PFSK-1 (cell line): ENCODE results near the gene SLC7A6OS.

Experiments used
- FOXP2 ChIP-seq: optimal IDR thresholded peaks from 2 replicates; pipeline ENCODE3; 2011; ENCODE audit warnings: borderline replicate concordance, control low read depth, inconsistent platforms; ENCODE audit not compliant: insufficient read depth; ENCODE audit errors: extremely low read length, extremely low read depth
- POLR2AphosphoS5 ChIP-seq: IDR thresholded peaks from 2 replicates; pipeline ENCODE4 v1.6.1; 2012; ENCODE audit warnings: low read depth, mild to moderate bottlenecking, control low read depth, low read length, moderate library complexity
- REST ChIP-seq, 2 experiments: IDR thresholded peaks; 2 replicates each; pipeline versions ENCODE4 v1.6.1 to v1.8.0; 2011 to 2012; ENCODE audit warnings: low read depth in 2 of 2, low read length in 2 of 2, control low read depth in 1 of 2, inconsistent platforms in 1 of 2, mild to moderate bottlenecking in 1 of 2, moderate library complexity in 1 of 2; ENCODE audit not compliant: insufficient read depth in 1 of 2
- SIN3A ChIP-seq: IDR thresholded peaks from 2 replicates; pipeline ENCODE4 v1.6.1; 2012; ENCODE audit warnings: mild to moderate bottlenecking, low read length, moderate library complexity, borderline replicate concordance; ENCODE audit not compliant: insufficient read depth
- TAF1 ChIP-seq: IDR thresholded peaks from 2 replicates; pipeline ENCODE4 v1.6.1; 2012; ENCODE audit warnings: low read length, control low read depth, borderline replicate concordance; ENCODE audit not compliant: insufficient read depth

Gene SLC7A6OS

GRCh38 chr16:68283801-68284598, 26.7 kb downstream of the SLC7A6OS start:
- no peak for TF ChIP-seq TAF1
- no peak for TF ChIP-seq SIN3A
- TF ChIP-seq FOXP2: no peak
- no peak for TF ChIP-seq REST (IDR thresholded peaks at IDR 0.05; ENCODE audit: insufficient read depth in 1 of 2, low read depth in 2 of 2, low read length in 2 of 2)
- TF ChIP-seq POLR2AphosphoS5: no peak

- TF ChIP-seq SIN3A (no peak), POLR2AphosphoS5 (no peak), FOXP2 (no peak), REST (IDR thresholded peaks at IDR 0.05; ENCODE audit: insufficient read depth in 1 of 2, low read depth in 2 of 2, low read length in 2 of 2) (no peak), TAF1 (no peak)
Measured at GRCh38 chr16:68283346-68283745, 27.4 kb downstream of the SLC7A6OS start.

- TF ChIP-seq POLR2AphosphoS5 (no peak), REST (IDR thresholded peaks at IDR 0.05; ENCODE audit: insufficient read depth in 1 of 2, low read depth in 2 of 2, low read length in 2 of 2) (no peak), SIN3A (no peak), TAF1 (no peak)
Measured at GRCh38 chr16:68282064-68282452, 28.7 kb downstream of the SLC7A6OS start.

GRCh38 chr16:68281368-68282063, 29.2 kb downstream of the SLC7A6OS start:
- no peak for TF ChIP-seq FOXP2
- TF ChIP-seq POLR2AphosphoS5: no peak
- TF ChIP-seq SIN3A: no peak
- TF ChIP-seq REST (IDR thresholded peaks at IDR 0.05; ENCODE audit: insufficient read depth in 1 of 2, low read depth in 2 of 2, low read length in 2 of 2): no peak
- no peak for TF ChIP-seq TAF1
